HL-60 (cell line): ENCODE data around the gene SOX6.

ENCODE experiments used
- DNase-seq, 2 experiments: peaks; one replicate each; pipeline ENCODE4 v3.0.0-alpha.2; 2010 to 2020; ENCODE audit warnings: low read depth in 1 of 2, low spot score in 1 of 2
- H3K27ac ChIP-seq: fragments of 250-450 bp; sonication (Bioruptor Pico); replicated peaks from 2 replicates; pipeline ENCODE4 v1.5.1; 2020; ENCODE audit warnings: mild to moderate bottlenecking, moderate library complexity
- H3K27me3 ChIP-seq: fragments of 250-450 bp; sonication (Bioruptor Pico); 2 replicates; pipeline ENCODE4 v1.5.1; 2021; ENCODE audit warnings: mild to moderate bottlenecking, moderate library complexity; ENCODE audit not compliant: insufficient read depth, poor library complexity, severe bottlenecking
- H3K4me3 ChIP-seq: replicated peaks from 2 replicates; pipeline ENCODE4 v1.5.1; 2011; ENCODE audit warnings: mild to moderate bottlenecking, control low read depth, low read length; ENCODE audit not compliant: insufficient read depth
- GABPA ChIP-seq: IDR thresholded peaks from 2 replicates; pipeline ENCODE4 v1.6.1; 2012; ENCODE audit warnings: low read depth
- POLR2AphosphoS5 ChIP-seq: IDR thresholded peaks from 2 replicates; pipeline ENCODE4 v1.6.1; 2012; ENCODE audit warnings: low read depth
- SPI1 ChIP-seq: IDR thresholded peaks from 2 replicates; pipeline ENCODE4 v1.6.1; 2012; ENCODE audit warnings: low read depth, mild to moderate bottlenecking, borderline replicate concordance
- TF ChIP-seq, protein P1 (sequence below): IDR thresholded peaks from one replicate; pipeline ENCODE4 v1.5.1; 2011; ENCODE audit warnings: low read length, control low read depth, inconsistent platforms; ENCODE audit not compliant: insufficient read depth
- TF ChIP-seq, protein P2 (sequence below): IDR thresholded peaks from 2 replicates; pipeline ENCODE4 v1.6.1; 2012; ENCODE audit warnings: low read depth; ENCODE audit not compliant: insufficient replicate concordance

The SOX6 gene

DNA sequence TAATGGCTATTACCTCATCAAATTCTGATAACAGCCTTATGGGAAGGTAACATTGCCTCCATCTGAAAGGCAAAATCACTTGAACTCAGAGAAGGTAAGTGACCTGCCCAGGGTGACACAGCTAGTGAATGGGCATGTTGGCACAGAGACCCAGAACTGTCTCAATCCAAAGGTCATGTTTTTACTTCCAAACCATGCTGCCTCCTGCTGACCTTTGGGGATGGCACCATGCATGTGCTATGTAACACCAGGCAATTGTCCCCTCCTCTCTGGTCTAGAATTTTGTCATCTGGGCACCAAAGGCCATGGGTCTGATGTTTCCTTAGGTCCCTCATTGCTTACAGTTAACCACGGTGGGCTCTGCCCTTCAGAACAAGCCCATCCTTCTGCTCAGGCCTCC is 417.4 kb downstream of the SOX6 start:
- TF ChIP-seq, protein P1, sequence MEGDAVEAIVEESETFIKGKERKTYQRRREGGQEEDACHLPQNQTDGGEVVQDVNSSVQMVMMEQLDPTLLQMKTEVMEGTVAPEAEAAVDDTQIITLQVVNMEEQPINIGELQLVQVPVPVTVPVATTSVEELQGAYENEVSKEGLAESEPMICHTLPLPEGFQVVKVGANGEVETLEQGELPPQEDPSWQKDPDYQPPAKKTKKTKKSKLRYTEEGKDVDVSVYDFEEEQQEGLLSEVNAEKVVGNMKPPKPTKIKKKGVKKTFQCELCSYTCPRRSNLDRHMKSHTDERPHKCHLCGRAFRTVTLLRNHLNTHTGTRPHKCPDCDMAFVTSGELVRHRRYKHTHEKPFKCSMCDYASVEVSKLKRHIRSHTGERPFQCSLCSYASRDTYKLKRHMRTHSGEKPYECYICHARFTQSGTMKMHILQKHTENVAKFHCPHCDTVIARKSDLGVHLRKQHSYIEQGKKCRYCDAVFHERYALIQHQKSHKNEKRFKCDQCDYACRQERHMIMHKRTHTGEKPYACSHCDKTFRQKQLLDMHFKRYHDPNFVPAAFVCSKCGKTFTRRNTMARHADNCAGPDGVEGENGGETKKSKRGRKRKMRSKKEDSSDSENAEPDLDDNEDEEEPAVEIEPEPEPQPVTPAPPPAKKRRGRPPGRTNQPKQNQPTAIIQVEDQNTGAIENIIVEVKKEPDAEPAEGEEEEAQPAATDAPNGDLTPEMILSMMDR: no peak
- TF ChIP-seq SPI1 (no peak), GABPA (no peak), POLR2AphosphoS5 (no peak)
- TF ChIP-seq, protein P2, sequence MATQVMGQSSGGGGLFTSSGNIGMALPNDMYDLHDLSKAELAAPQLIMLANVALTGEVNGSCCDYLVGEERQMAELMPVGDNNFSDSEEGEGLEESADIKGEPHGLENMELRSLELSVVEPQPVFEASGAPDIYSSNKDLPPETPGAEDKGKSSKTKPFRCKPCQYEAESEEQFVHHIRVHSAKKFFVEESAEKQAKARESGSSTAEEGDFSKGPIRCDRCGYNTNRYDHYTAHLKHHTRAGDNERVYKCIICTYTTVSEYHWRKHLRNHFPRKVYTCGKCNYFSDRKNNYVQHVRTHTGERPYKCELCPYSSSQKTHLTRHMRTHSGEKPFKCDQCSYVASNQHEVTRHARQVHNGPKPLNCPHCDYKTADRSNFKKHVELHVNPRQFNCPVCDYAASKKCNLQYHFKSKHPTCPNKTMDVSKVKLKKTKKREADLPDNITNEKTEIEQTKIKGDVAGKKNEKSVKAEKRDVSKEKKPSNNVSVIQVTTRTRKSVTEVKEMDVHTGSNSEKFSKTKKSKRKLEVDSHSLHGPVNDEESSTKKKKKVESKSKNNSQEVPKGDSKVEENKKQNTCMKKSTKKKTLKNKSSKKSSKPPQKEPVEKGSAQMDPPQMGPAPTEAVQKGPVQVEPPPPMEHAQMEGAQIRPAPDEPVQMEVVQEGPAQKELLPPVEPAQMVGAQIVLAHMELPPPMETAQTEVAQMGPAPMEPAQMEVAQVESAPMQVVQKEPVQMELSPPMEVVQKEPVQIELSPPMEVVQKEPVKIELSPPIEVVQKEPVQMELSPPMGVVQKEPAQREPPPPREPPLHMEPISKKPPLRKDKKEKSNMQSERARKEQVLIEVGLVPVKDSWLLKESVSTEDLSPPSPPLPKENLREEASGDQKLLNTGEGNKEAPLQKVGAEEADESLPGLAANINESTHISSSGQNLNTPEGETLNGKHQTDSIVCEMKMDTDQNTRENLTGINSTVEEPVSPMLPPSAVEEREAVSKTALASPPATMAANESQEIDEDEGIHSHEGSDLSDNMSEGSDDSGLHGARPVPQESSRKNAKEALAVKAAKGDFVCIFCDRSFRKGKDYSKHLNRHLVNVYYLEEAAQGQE: no peak
- Histone ChIP-seq H3K27ac (no peak overlapping the region), H3K4me3 (no peak overlapping the region), H3K27me3 (no peaks in the 10 kb centered on the region)
- no peak for DNase-seq

DNA sequence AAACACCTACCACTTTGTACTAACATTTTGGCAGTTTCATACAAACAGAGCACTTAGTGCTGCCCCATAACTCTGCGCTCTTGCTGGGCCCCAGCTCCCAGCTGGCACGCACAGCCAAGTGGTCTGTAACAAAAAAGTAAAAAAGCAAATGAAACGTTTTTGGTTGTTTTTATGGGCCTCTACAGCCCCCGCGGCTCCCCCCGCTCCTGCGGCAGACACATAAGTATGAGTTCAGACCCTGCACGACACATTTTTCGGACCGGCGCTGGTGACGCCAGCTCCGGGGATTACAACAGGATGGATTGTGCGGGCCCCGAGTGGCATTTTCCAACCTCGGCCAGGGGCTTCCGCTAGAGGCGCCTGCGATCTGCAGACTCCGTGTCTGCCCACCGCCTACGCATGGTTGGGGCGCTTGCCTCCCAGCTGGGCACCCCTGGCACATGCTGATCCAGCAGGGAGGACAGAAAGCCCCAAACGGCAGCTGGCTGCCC is 418.2 kb downstream of the SOX6 start:
- no peak for DNase-seq
- H3K27ac ChIP-seq: no peak overlapping the region
- TF ChIP-seq GABPA: no peak
- no peak for TF ChIP-seq SPI1
- TF ChIP-seq, protein P2: no peak
- no peak for TF ChIP-seq POLR2AphosphoS5
- TF ChIP-seq, protein P1: no peak
- no peaks in the 10 kb centered on the region for H3K27me3 ChIP-seq
- no peak overlapping the region for H3K4me3 ChIP-seq

DNA sequence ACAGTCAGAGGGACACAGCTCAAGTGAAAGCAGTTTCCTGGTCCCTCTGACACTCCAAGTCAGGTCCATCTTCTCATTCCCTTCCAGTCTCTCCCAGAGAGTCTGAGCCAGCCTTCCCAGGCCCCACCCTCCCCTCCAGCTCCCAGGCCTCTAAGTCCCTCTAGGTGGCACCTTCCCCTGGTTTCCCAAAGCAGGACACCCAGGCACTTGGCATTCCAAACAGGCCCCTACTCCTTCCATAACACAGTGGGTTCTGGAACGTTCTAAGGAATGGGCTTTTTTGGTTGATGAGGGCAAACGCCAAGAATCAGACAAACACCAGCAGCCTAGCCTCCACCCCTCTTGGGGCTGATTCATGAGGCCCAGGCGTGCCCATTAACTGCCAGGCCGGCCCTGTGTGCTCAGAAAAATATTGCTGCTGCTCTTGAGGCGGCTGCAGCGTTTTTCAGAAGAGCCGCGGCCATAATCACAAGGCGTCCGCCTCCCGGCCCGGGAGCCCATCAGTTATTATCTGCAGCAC is 418.7 kb downstream of the SOX6 start:
- no peak overlapping the region for H3K27ac ChIP-seq
- no peak overlapping the region for H3K4me3 ChIP-seq
- no peaks in the 10 kb centered on the region for H3K27me3 ChIP-seq
- TF ChIP-seq, protein P1: no peak
- TF ChIP-seq, protein P2: no peak
- TF ChIP-seq POLR2AphosphoS5 (no peak), SPI1 (no peak), GABPA (no peak)
- DNase-seq: no peak
